Keratinocyte (primary cell): ENCODE data around the gene USP35. TPM values are rescaled to one million over a fixed set of nuclear protein-coding genes. Genes with fewer than 3 reads are reported as not detected.

ENCODE experiments used
- DNase-seq: peaks from one replicate; pipeline ENCODE4 v3.0.0-alpha.2; 2011; ENCODE audit warnings: low read depth, missing footprints, low spot score
- FAIRE-seq: peaks from 2 replicates; lab custom pipeline; 2011; peaks lifted over from hg19 to GRCh38; lab: Jason Lieb, UNC
- H2AFZ ChIP-seq: 2 replicates; pipeline ENCODE4 v1.6.0; 2012; ENCODE audit warnings: low read length, control low read depth, inconsistent platforms; ENCODE audit not compliant: control insufficient read depth
- H3K27ac ChIP-seq: 2 replicates; pipeline ENCODE4 v1.5.1; 2011; ENCODE audit warnings: low read length; ENCODE audit not compliant: control insufficient read depth, insufficient read depth
- H3K27me3 ChIP-seq: 3 replicates; pipeline ENCODE4 v1.6.0; 2011; ENCODE audit warnings: low read length; ENCODE audit not compliant: control insufficient read depth, insufficient read depth; ENCODE audit errors: extremely low read depth
- H3K36me3 ChIP-seq, 2 experiments: 2 replicates in 1 of 2; 3 replicates in 1 of 2; pipeline ENCODE4 v1.5.1; 2011; ENCODE audit warnings: low read length in 2 of 2, mild to moderate bottlenecking in 1 of 2; ENCODE audit not compliant: control insufficient read depth in 2 of 2, insufficient read depth in 2 of 2; ENCODE audit errors: extremely low read depth in 1 of 2
- H3K4me1 ChIP-seq: 3 replicates; pipeline ENCODE4 v1.5.1; 2011; ENCODE audit warnings: low read length; ENCODE audit not compliant: control insufficient read depth, insufficient read depth; ENCODE audit errors: extremely low read depth
- H3K4me2 ChIP-seq: 3 replicates; pipeline ENCODE4 v1.6.0; 2011; ENCODE audit warnings: low read depth, low read length; ENCODE audit not compliant: control insufficient read depth, insufficient read depth; ENCODE audit errors: extremely low read depth
- H3K4me3 ChIP-seq, 3 experiments: fragments of 200-600 bp in 1 of 3; sonication (generic) in 1 of 3; 2 replicates in 2 of 3; 3 replicates in 1 of 3; pipeline ENCODE4 v1.5.1; 2011 to 2016; ENCODE audit warnings: low read length in 3 of 3, mild to moderate bottlenecking in 3 of 3, control low read depth in 2 of 3, inconsistent platforms in 1 of 3, low read depth in 1 of 3, mixed read lengths in 1 of 3, mixed run types in 1 of 3, moderate library complexity in 1 of 3; ENCODE audit not compliant: control insufficient read depth in 2 of 3, insufficient read depth in 2 of 3; ENCODE audit errors: extremely low read depth in 1 of 3
- H3K79me2 ChIP-seq: 2 replicates; pipeline ENCODE4 v1.6.0; 2012; ENCODE audit warnings: low read length; ENCODE audit not compliant: control insufficient read depth, insufficient read depth
- H3K9ac ChIP-seq: 3 replicates; pipeline ENCODE4 v1.6.0; 2011; ENCODE audit warnings: low read length; ENCODE audit not compliant: control insufficient read depth, insufficient read depth; ENCODE audit errors: extremely low read depth
- H3K9me1 ChIP-seq: 3 replicates; pipeline ENCODE4 v1.6.0; 2011; ENCODE audit warnings: low read length; ENCODE audit not compliant: control insufficient read depth, insufficient read depth; ENCODE audit errors: extremely low read depth
- H3K9me3 ChIP-seq: 2 replicates; pipeline ENCODE4 v1.5.1; 2012; ENCODE audit warnings: low read depth, low read length; ENCODE audit not compliant: control insufficient read depth
- H4K20me1 ChIP-seq: 3 replicates; pipeline ENCODE4 v1.6.0; 2011; ENCODE audit warnings: low read length; ENCODE audit not compliant: control insufficient read depth, insufficient read depth; ENCODE audit errors: extremely low read depth
- EZH2 ChIP-seq: IDR thresholded peaks from one replicate; pipeline ENCODE4 v1.6.1; 2012; ENCODE audit warnings: inconsistent platforms, mild to moderate bottlenecking, low read length, moderate library complexity
- dilution Hi-C: fragments of 300-500 bp; cut with MboI; formaldehyde crosslinking; loops from one replicate; pipeline ENCODE4 v1.7.0; 2020; ENCODE audit warnings: low sequenced_read_pairs; ENCODE audit not compliant: extremely low pct_ligation_motif_present
- polyA plus RNA-seq, 5 experiments: library from polyadenylated mRNA; depleted of rRNA in 3 of 5; stranded (reverse) in 3 of 5; stranded (forward) in 1 of 5; unstranded in 1 of 5; fragments of >200 nt; gene quantifications; 1 replicate in 1 of 5; 2 replicates in 3 of 5; 3 replicates in 1 of 5; pipeline versions ENCODE4 v1.2.1 to v1.2.3, GENCODE V29; 2011 to 2012; ENCODE audit warnings: missing spikeins in 2 of 5, low read depth in 1 of 5, low replicate concordance in 1 of 5
- TF ChIP-seq, protein P1 (sequence below), 3 experiments: IDR thresholded peaks in 1 of 3; conservative IDR thresholded peaks in 1 of 3; optimal IDR thresholded peaks in 1 of 3; 2 replicates in 2 of 3; 3 replicates in 1 of 3; pipeline versions ENCODE3 to v1.5.1; 2011; ENCODE audit warnings: low read length in 3 of 3, mild to moderate bottlenecking in 3 of 3, moderate library complexity in 2 of 3, control low read depth in 1 of 3, inconsistent platforms in 1 of 3; ENCODE audit not compliant: insufficient read depth in 2 of 3; ENCODE audit errors: extremely low read depth in 1 of 3

Gene USP35
- polyA plus RNA-seq, 1 donor (not counting 4 experiments of a cell fraction or from before 2014, with no cell fraction given): 5.0 TPM

DNA sequence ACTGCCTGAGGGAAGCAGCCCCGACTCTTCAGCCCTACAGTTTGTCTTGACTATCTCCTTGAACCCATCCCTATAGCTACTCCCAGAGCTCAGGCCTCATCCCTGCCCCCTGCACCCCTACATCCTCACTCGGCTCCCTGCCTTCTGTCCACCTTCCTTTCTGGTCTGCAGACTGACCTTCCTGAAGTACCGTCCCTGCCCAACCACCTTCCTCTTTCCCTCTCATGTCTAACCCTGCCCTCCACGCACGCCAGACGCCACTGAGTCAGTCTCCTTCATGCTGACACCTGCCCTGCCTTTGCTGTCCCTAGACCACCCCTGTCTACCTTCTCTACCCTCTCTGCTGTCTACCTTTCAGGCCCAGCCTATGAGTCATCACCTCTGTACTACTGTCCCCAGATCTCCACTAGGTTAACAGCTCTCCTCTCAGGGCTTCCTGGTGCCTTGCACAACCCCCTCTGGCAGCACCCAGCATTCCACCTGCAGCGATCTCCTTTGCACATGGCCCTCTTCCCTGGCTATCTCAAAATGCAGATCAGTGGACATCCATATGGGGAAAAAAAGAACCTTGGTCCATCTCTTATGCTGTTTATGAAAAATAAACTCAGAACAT lies 9.2 kb upstream of the USP35 start:
- Histone ChIP-seq H3K4me1 (no peaks in the 10 kb centered on the region), H4K20me1 (no peaks in the 10 kb centered on the region), H3K27me3 (no peaks in the 10 kb centered on the region), H3K9me3 (no peaks in the 10 kb centered on the region), H3K9ac (no peak overlapping the region), H3K27ac (no peak overlapping the region), H2AFZ (no peak overlapping the region), H3K36me3 (peaks cover 0 to 11% of the 10 kb centered on the region in 2 experiments), H3K9me1 (no peaks in the 10 kb centered on the region), H3K4me2 (no peak overlapping the region), H3K79me2 (peaks cover 2% of the 10 kb centered on the region), H3K4me3 (no peak overlapping the region)
- DNase-seq (no peak), FAIRE-seq (no peak)
- TF ChIP-seq EZH2: no peak
- dilution Hi-C loops: no loop called here

GRCh38 chr11:78180751-78181150 lies 8.0 kb upstream of the USP35 start:
- Histone ChIP-seq H3K9ac (no peak overlapping the region), H3K9me1 (no peaks in the 10 kb centered on the region), H3K79me2 (peaks cover 5% of the 10 kb centered on the region), H4K20me1 (no peaks in the 10 kb centered on the region), H2AFZ (no peak overlapping the region), H3K4me3 (no peak overlapping the region), H3K27ac (no peak overlapping the region), H3K27me3 (no peaks in the 10 kb centered on the region), H3K4me2 (no peak overlapping the region), H3K9me3 (no peaks in the 10 kb centered on the region), H3K4me1 (peaks cover 5% of the 10 kb centered on the region), H3K36me3 (peaks cover 0 to 11% of the 10 kb centered on the region in 2 experiments)
- TF ChIP-seq, protein P1, sequence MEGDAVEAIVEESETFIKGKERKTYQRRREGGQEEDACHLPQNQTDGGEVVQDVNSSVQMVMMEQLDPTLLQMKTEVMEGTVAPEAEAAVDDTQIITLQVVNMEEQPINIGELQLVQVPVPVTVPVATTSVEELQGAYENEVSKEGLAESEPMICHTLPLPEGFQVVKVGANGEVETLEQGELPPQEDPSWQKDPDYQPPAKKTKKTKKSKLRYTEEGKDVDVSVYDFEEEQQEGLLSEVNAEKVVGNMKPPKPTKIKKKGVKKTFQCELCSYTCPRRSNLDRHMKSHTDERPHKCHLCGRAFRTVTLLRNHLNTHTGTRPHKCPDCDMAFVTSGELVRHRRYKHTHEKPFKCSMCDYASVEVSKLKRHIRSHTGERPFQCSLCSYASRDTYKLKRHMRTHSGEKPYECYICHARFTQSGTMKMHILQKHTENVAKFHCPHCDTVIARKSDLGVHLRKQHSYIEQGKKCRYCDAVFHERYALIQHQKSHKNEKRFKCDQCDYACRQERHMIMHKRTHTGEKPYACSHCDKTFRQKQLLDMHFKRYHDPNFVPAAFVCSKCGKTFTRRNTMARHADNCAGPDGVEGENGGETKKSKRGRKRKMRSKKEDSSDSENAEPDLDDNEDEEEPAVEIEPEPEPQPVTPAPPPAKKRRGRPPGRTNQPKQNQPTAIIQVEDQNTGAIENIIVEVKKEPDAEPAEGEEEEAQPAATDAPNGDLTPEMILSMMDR (optimal IDR thresholded peaks at IDR 0.05 in 1 of 3, IDR thresholded peaks at IDR 0.05 in 1 of 3, conservative IDR thresholded peaks at IDR 0.05 in 1 of 3; ENCODE audit: extremely low read depth in 1 of 3, insufficient read depth in 2 of 3, low read length in 3 of 3): no peak
- no peak for TF ChIP-seq EZH2
- DNase-seq (no peak), FAIRE-seq (no peak)
- dilution Hi-C loops: no loop called here

DNA sequence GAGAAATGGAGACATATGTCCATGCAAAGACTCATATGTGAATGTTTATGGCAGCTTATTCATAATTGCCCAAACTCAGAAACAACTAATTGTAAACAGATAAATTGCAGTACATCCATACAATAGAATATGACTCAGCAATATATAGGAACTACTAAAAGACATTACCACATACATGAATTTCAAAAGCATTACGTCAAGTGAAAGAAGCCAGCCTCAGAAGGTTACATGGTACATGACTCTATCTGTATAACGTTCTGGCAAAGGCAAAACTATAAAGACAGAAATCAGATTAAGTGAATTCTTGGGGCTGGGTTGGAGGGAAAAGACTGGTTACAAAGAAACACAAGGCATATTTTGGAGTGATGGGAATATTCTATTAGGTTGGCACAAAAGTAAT lies 7.5 kb upstream of the USP35 start:
- Histone ChIP-seq H3K9ac (no peak overlapping the region), H3K36me3 (peaks cover 0 to 9% of the 10 kb centered on the region in 2 experiments), H3K27me3 (no peaks in the 10 kb centered on the region), H3K4me3 (no peak overlapping the region), H3K4me2 (no peak overlapping the region), H3K9me3 (no peaks in the 10 kb centered on the region), H3K79me2 (peaks cover 5% of the 10 kb centered on the region), H2AFZ (no peak overlapping the region), H3K27ac (no peak overlapping the region), H4K20me1 (no peaks in the 10 kb centered on the region), H3K4me1 (peaks cover 10% of the 10 kb centered on the region), H3K9me1 (no peaks in the 10 kb centered on the region)
- no peak for DNase-seq
- dilution Hi-C loops: no loop called here
- no peak for FAIRE-seq
- TF ChIP-seq, protein P1 (optimal IDR thresholded peaks at IDR 0.05 in 1 of 3, IDR thresholded peaks at IDR 0.05 in 1 of 3, conservative IDR thresholded peaks at IDR 0.05 in 1 of 3; ENCODE audit: extremely low read depth in 1 of 3, insufficient read depth in 2 of 3, low read length in 3 of 3): no peak
- no peak for TF ChIP-seq EZH2
